MCF 10A (cell line): ENCODE data around the gene DNAJB5. TPM values are rescaled to one million over a fixed set of nuclear protein-coding genes. Genes with fewer than 3 reads are reported as not detected.

Experiments
- BruUV-seq: library from RNA; stranded (reverse); fragments of 400-500 nt; replicated peaks from 2 replicates; lab custom pipeline; 2021; lab: Mats Ljungman, UMichigan
- CTCF ChIA-PET: fragments of 300-600 bp; sonication (Branson Sonifier 250); formaldehyde crosslinking; extraction: SDS; loops from one replicate; lab custom pipeline; 2021; ENCODE audit warnings: antibody characterized with exemption, inconsistent platforms; lab: Yijun Ruan, JAX
- POLR2A ChIA-PET: fragments of 300-600, 350-650 bp; sonication (Branson Sonifier 250); formaldehyde crosslinking; extraction: SDS; loops from one replicate; lab custom pipeline; 2020; ENCODE audit warnings: antibody characterized with exemption, inconsistent platforms; lab: Yijun Ruan, JAX
- DNase-seq: peaks from one replicate; pipeline ENCODE4 v3.0.0-alpha.2; 2018; ENCODE audit not compliant: unreplicated experiment
- H3K27ac Mint-ChIP-seq: one replicate; pipeline ENCODE4 v1.8.0; 2022; ENCODE audit warnings: mild to moderate bottlenecking, low read depth, mixed read lengths; ENCODE audit not compliant: unreplicated experiment
- H3K27me3 Mint-ChIP-seq: one replicate; pipeline ENCODE4 v1.8.0; 2022; ENCODE audit warnings: mixed read lengths; ENCODE audit not compliant: insufficient read depth, unreplicated experiment
- H3K36me3 Mint-ChIP-seq: one replicate; pipeline ENCODE4 v1.8.0; 2022; ENCODE audit warnings: mild to moderate bottlenecking, moderate library complexity, mixed read lengths; ENCODE audit not compliant: insufficient read depth, unreplicated experiment
- H3K4me1 Mint-ChIP-seq: one replicate; pipeline ENCODE4 v1.8.0; 2022; ENCODE audit warnings: mixed read lengths; ENCODE audit not compliant: insufficient read depth, unreplicated experiment
- H3K4me3 Mint-ChIP-seq: one replicate; pipeline ENCODE4 v1.8.0; 2022; ENCODE audit warnings: mild to moderate bottlenecking, moderate library complexity, mixed read lengths; ENCODE audit not compliant: unreplicated experiment
- H3K9me3 Mint-ChIP-seq: one replicate; pipeline ENCODE4 v1.8.0; 2022; ENCODE audit warnings: mixed read lengths; ENCODE audit not compliant: unreplicated experiment
- CTCF ChIP-seq: fragments of 200-600 bp; IDR thresholded peaks from one replicate; pipeline ENCODE4 v1.8.0; 2022; ENCODE audit warnings: antibody characterized with exemption, mild to moderate bottlenecking; ENCODE audit not compliant: unreplicated experiment
- intact Hi-C: fragments of 100-400 bp; cut with micrococcal nuclease; formaldehyde crosslinking; loops from 2 replicates; pipeline ENCODE4 v1.14.1; 2022
- total RNA-seq: library from RNA; stranded (reverse); gene quantifications from 2 replicates; pipeline ENCODE4 v1.2.3, GENCODE V29; 2022

Gene DNAJB5
- total RNA-seq, 1 experiment from 2014 or later, result 2.2 TPM

- no TSS peak for BruUV-seq
- H3K27me3 Mint-ChIP-seq, result no peaks in the 10 kb centered on the region
- H3K9me3 Mint-ChIP-seq, result no peaks in the 10 kb centered on the region
- ChIA-PET POLR2A (interaction anchor here (1.1 to 1.9 kb wide), 3 partner anchors 13 to 91 kb away, joined by 3 to 9 read pairs (median 8); partner anchors contain the start of gene FANCG), CTCF (interaction anchor here (0.7 to 3.6 kb wide), 2 partner anchors 11 to 89 kb away, joined by 3 to 23 read pairs; no protein-coding TSS in a partner anchor)
- intact Hi-C loops, result no loop called here
- peaks cover 6% of the 10 kb centered on the region for H3K36me3 Mint-ChIP-seq
- no peak for DNase-seq
- TF ChIP-seq CTCF, result no peak
- peaks cover 24% of the 10 kb centered on the region for H3K4me1 Mint-ChIP-seq
- H3K4me3 Mint-ChIP-seq, result peak overlapping the region; percentile 78
- peak overlapping the region; percentile 46 for H3K27ac Mint-ChIP-seq
Observed at GRCh38 chr9:34988218-34989002, 1.1 kb upstream of the DNAJB5 start.

GRCh38 chr9:34989946-34990635, 546 bp downstream of the DNAJB5 start:
- DNase-seq, result no peak
- H3K27ac Mint-ChIP-seq, result peak overlapping the region; percentile 46
- H3K27me3 Mint-ChIP-seq, result no peaks in the 10 kb centered on the region
- peak overlapping the region; percentile 78 for H3K4me3 Mint-ChIP-seq
- BruUV-seq, result no TSS peak
- intact Hi-C loops, result loop anchor here (10.0 kb wide), 1 partner anchor 65 kb away; no protein-coding TSS in a partner anchor
- no peaks in the 10 kb centered on the region for H3K9me3 Mint-ChIP-seq
- POLR2A ChIA-PET, result interaction anchor here (0.6 to 1.9 kb wide), 7 partner anchors 28 to 1494 kb away, joined by 3 to 9 read pairs (median 4); partner anchors contain the start of genes FANCG and VCP
- no peak for TF ChIP-seq CTCF
- peaks cover 37% of the 10 kb centered on the region for H3K4me1 Mint-ChIP-seq
- H3K36me3 Mint-ChIP-seq, result peaks cover 6% of the 10 kb centered on the region
- CTCF ChIA-PET, result interaction anchor here (1.1 to 3.6 kb wide), 2 partner anchors 37 to 90 kb away, joined by 3 to 23 read pairs; no protein-coding TSS in a partner anchor

- no peaks in the 10 kb centered on the region for H3K27me3 Mint-ChIP-seq
- peak overlapping the region; percentile 78 for H3K4me3 Mint-ChIP-seq
- DNase-seq, result no peak
- POLR2A ChIA-PET, result no interaction called here
- TF ChIP-seq CTCF, result no peak
- BruUV-seq, result TSS peak; percentile 23
- intact Hi-C loops, result loop anchor here (10.0 kb wide), 1 partner anchor 64 kb away; no protein-coding TSS in a partner anchor
- H3K36me3 Mint-ChIP-seq, result peaks cover 6% of the 10 kb centered on the region
- CTCF ChIA-PET, result interaction anchor here (0.5 to 3.6 kb wide), 2 partner anchors 91 to 600 kb away, joined by 3 to 23 read pairs; no protein-coding TSS in a partner anchor
- H3K27ac Mint-ChIP-seq, result no peak overlapping the region
- no peaks in the 10 kb centered on the region for H3K9me3 Mint-ChIP-seq
- peaks cover 45% of the 10 kb centered on the region for H3K4me1 Mint-ChIP-seq
Observed at GRCh38 chr9:34990908-34991606, 1.5 kb downstream of the DNAJB5 start.
